GM19193 (cell line): Measurements from ENCODE around the gene SIM1.

Experiments
- POLR2A ChIP-seq: IDR thresholded peaks from 4 replicates; pipeline ENCODE4 v1.6.1; 2011; ENCODE audit not compliant: insufficient read depth, insufficient read length; ENCODE audit errors: extremely low read depth

SIM1 gene

DNA sequence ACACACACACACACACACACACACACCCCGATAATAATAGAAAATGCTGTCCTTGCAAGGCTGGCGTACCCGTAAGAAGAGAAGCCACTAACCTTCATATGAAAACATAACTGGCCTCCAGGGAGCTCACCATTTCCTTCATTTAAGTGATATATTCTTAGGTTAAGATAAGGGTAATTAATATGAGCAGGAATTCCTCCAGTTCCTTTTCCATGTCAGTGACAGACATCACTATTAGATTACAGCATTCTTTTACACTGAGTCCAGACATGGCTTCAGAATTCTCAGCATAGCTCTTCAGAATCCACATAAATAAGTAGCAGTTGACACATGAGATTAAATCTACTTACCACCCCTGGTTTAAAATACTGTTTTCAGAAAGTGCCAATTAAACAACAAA, 121.9 kb downstream of the SIM1 start:
- TF ChIP-seq POLR2A = no peak

DNA sequence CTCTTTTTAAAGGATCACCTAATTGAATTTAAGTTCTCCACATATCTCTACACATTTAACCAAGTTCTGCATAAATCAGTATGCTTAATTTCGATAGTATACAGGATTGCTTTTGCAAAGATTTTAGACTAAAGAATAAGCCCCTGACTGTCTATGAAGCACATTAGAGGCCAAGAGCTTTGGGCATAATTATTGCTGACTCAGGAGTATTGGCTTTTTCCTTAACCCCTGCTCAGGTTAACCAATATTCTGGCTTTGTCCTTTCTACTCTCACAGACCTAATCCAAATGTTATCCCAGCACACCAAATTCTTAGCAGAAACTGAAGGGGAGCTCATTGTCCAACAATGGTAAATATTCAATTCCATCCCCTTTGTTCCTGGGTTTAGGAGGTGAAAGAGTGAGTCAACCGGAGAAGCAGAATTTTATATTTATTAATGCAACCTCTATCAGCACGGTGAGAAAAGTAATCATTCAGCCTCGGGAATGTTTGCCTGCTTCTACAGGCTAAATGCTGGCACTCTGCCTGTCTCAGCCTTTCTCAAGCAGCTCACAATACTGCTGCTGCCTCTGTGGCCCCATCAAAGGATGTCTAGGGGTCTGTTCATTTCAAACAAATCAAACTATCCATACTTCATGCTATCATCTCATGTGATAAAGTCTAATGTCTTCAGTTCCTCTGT, 125.0 kb downstream of the SIM1 start:
- no peak for TF ChIP-seq POLR2A

DNA sequence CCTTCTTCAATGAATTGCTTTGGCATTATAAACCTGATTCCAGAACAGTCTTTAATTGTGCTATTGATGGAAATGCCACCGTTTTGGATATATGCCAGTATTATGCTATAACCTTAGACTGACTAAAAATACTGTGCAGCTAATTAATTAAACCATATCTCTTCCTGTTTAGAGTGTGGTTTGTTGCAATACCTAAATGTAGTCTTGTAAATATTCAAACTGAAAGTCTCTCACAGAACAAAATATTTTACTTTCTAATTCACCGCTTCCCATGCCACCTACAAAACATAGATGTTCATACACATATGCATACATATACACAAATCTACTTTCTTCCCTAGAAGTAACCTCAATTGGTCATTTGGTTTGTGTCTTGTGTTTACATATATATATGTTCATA, 126.6 kb downstream of the SIM1 start:
- TF ChIP-seq POLR2A = no peak

DNA sequence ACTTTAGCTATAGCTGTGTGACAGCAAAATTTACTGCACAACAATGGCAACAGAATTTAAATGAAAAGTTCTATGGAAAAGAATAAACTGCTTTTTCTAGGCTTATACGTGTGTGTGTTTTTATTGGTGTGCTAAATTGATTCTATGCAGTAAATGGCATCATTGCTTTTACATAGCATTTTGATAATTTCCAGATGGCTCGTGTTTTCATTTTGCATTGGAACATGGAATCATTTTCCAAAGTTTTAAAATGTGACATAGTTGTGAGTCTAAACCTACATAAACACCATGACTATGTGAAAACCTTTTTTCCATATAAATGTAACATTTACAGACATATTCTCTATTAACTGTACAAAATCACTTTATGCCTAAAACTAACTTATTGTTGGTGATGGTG, 127.8 kb downstream of the SIM1 start:
- TF ChIP-seq POLR2A = no peak

DNA sequence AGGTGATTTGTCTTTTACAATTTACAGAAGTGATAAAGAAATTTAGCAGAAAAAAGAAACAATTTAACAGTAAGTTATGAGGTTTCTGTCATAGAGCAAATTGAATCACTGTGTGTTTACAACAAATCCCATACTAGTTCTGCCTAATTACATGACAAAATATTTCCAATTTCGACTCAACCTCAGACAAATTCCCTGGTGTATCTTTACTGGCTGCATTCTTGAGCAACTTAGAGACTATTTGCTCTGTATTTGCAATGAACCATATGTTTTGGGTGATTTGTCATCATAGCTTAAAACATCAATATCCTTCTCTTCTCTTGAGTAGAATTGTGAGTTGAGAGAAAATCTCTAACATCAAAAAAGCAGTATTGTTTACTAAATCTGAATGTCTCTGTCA, 128.7 kb downstream of the SIM1 start:
- TF ChIP-seq POLR2A = no peak
